ENCODE measurements around the gene NINJ2.

DNA sequence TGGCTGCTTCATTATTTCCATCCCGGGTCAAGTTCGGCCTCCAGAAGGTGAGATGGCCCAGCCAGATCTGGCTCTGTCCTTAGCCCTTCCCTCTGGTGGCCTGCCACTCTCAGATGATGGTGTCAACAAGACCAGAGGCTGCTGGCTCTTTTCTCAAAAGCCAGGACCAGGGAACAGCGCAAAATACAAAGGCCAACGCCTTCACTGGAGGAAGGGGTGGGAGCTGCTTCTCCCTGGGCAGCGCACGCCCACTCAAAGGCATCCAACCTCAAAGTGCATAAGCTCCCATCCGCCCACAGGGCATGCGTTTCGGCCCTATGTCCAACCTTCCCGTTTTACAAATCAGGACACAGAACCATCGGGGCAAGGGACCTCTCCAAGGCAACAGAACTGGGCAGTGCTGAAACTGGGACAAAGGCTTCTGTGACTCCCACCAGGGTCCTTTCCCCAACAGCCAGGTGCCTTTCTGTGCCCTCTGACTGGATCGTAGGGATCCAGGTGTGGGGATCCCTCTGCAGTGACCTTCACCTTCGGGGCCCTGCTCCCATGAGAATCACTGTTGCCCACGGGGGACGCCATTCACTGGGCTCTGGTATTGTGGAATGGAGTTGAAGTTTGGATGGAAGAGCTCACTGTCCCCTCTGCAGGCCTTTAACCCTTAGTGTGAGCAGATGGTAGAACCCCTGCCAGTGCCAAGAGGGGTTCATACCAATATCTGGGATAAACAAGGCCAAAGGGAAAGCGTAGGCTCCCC is 76.8 kb downstream of the NINJ2 start:
- TF ChIP-seq EZH2phosphoT487 (IDR thresholded peaks at IDR 0.05; ENCODE audit: insufficient read depth, low read depth), result no peak
- no peak for TF ChIP-seq EZH2 (IDR thresholded peaks at IDR 0.05; ENCODE audit: insufficient read depth, poor library complexity, severe bottlenecking)

All from GM23248 (cell line).